H1 (cell line): ENCODE data around the gene GTPBP10. TPM values are rescaled to one million over a fixed set of nuclear protein-coding genes. Genes with fewer than 3 reads are reported as not detected.

Experiments
- CTCF ChIA-PET: fragments of 300-600 bp; sonication (Branson Sonifier 250); formaldehyde crosslinking; loops from one replicate; lab custom pipeline; 2021; ENCODE audit not compliant: partially characterized antibody; lab: Charles Lee
- POLR2A ChIA-PET: fragments of 300-600 bp; sonication (Branson Sonifier 250); formaldehyde crosslinking; loops from one replicate; lab custom pipeline; 2021; ENCODE audit warnings: inconsistent platforms; ENCODE audit not compliant: partially characterized antibody; lab: Charles Lee
- DNase-seq, 2 experiments: peaks; one replicate each; pipeline versions ENCODE4 v3.0.0 to v3.0.0-alpha.2; 2010 to 2022; ENCODE audit warnings: low spot score in 2 of 2, low read depth in 1 of 2, mixed read lengths in 1 of 2
- FAIRE-seq: peaks from 2 replicates; lab custom pipeline; 2011; peaks lifted over from hg19 to GRCh38; lab: Jason Lieb, UNC
- H2AFZ ChIP-seq: 2 replicates; pipeline ENCODE4 v1.8.1; 2012; ENCODE audit warnings: low read length, inconsistent platforms
- H2AK5ac ChIP-seq: 2 replicates; pipeline ENCODE4 v1.6.1; 2013; ENCODE audit warnings: low read depth, low read length
- H2BK120ac ChIP-seq: replicated peaks from 2 replicates; pipeline ENCODE3; 2013; ENCODE audit warnings: low read depth, low read length, inconsistent platforms
- H2BK12ac ChIP-seq: 2 replicates; pipeline ENCODE4 v1.6.1; 2013; ENCODE audit warnings: low read depth, low read length
- H2BK15ac ChIP-seq: 2 replicates; pipeline ENCODE4 v1.6.1; 2013; ENCODE audit warnings: low read length
- H2BK20ac ChIP-seq: 2 replicates; pipeline ENCODE4 v1.6.1; 2013; ENCODE audit warnings: low read length
- H2BK5ac ChIP-seq: 2 replicates; pipeline ENCODE4 v1.6.1; 2013; ENCODE audit warnings: low read depth, low read length
- H3K14ac ChIP-seq: 2 replicates; pipeline ENCODE4 v1.6.1; 2013; ENCODE audit warnings: inconsistent platforms; ENCODE audit not compliant: insufficient read length
- H3K18ac ChIP-seq: 2 replicates; pipeline ENCODE4 v1.6.1; 2013; ENCODE audit warnings: low read length; ENCODE audit errors: extremely low read depth
- H3K23ac ChIP-seq: 2 replicates; pipeline ENCODE4 v1.6.1; 2013; ENCODE audit warnings: inconsistent platforms; ENCODE audit not compliant: insufficient read length
- H3K23me2 ChIP-seq: 2 replicates; pipeline ENCODE4 v1.6.1; 2013; ENCODE audit warnings: low read depth, low read length
- H3K27ac ChIP-seq: 2 replicates; pipeline ENCODE4 v1.6.1; 2011; ENCODE audit warnings: low read depth, low read length, inconsistent platforms
- H3K27me3 ChIP-seq, 4 experiments: replicated peaks in 1 of 4; 1 replicate in 1 of 4; 2 replicates in 3 of 4; pipeline versions ENCODE4 v1.6.1 to v1.8.1; 2011 to 2013; ENCODE audit warnings: low read length in 3 of 4, mild to moderate bottlenecking in 3 of 4, inconsistent platforms in 2 of 4, mixed read lengths in 2 of 4, moderate library complexity in 1 of 4; ENCODE audit not compliant: control insufficient read depth in 3 of 4, insufficient read depth in 3 of 4; ENCODE audit errors: extremely low read depth in 1 of 4
- H3K36me3 ChIP-seq, 4 experiments: 2 replicates each; pipeline versions ENCODE4 v1.6.1 to v1.8.1; 2011 to 2013; ENCODE audit warnings: mild to moderate bottlenecking in 4 of 4, low read length in 3 of 4, moderate library complexity in 2 of 4, control low read depth in 1 of 4, inconsistent platforms in 1 of 4; ENCODE audit not compliant: insufficient read depth in 4 of 4, control insufficient read depth in 2 of 4
- H3K4ac ChIP-seq: replicated peaks from 2 replicates; pipeline ENCODE3; 2013; ENCODE audit warnings: low read length, low read depth, mixed read lengths, inconsistent platforms; ENCODE audit not compliant: insufficient read length
- H3K4me1 ChIP-seq, 4 experiments: replicated peaks in 1 of 4; 1 replicate in 1 of 4; 2 replicates in 3 of 4; pipeline versions ENCODE4 v1.6.1 to v1.8.1; 2011 to 2013; ENCODE audit warnings: low read length in 3 of 4, inconsistent platforms in 2 of 4, mixed read lengths in 1 of 4; ENCODE audit not compliant: insufficient read depth in 4 of 4, control insufficient read depth in 3 of 4
- H3K4me2 ChIP-seq, 2 experiments: 2 replicates each; pipeline versions ENCODE4 v1.6.1 to v1.8.1; 2011 to 2013; ENCODE audit warnings: low read depth in 2 of 2, low read length in 2 of 2, control low read depth in 1 of 2, inconsistent platforms in 1 of 2, mild to moderate bottlenecking in 1 of 2; ENCODE audit not compliant: insufficient read depth in 1 of 2
- H3K4me3 ChIP-seq, 4 experiments: fragments of 200-600, 300-600 bp in 1 of 4; sonication (generic), shearing (Covaris generic), sonication (Bioruptor Twin) in 1 of 4; 2 replicates each; pipeline versions ENCODE4 v1.5.1 to v1.8.1; 2011 to 2016; ENCODE audit warnings: low read length in 4 of 4, low read depth in 3 of 4, control low read depth in 2 of 4, inconsistent platforms in 2 of 4, mild to moderate bottlenecking in 2 of 4, mixed read lengths in 1 of 4, moderate library complexity in 1 of 4; ENCODE audit not compliant: insufficient read depth in 2 of 4; ENCODE audit errors: extremely low read depth in 1 of 4
- H3K56ac ChIP-seq: replicated peaks from 2 replicates; pipeline ENCODE3; 2013; ENCODE audit warnings: low read depth, mild to moderate bottlenecking, mixed read lengths, low read length, inconsistent platforms; ENCODE audit not compliant: insufficient read length
- H3K79me1 ChIP-seq: 2 replicates; pipeline ENCODE4 v1.6.1; 2013; ENCODE audit warnings: low read depth, low read length, control low read depth
- H3K79me2 ChIP-seq, 2 experiments: 2 replicates each; pipeline versions ENCODE4 v1.6.1 to v1.8.1; 2012 to 2013; ENCODE audit warnings: low read length in 2 of 2, mild to moderate bottlenecking in 2 of 2, inconsistent platforms in 1 of 2; ENCODE audit not compliant: insufficient read depth in 2 of 2, control insufficient read depth in 1 of 2
- H3K9ac ChIP-seq, 4 experiments: replicated peaks in 1 of 4; 1 replicate in 1 of 4; 2 replicates in 3 of 4; pipeline versions ENCODE4 v1.6.1 to v1.8.1; 2011 to 2013; ENCODE audit warnings: low read depth in 3 of 4, low read length in 3 of 4, control low read depth in 2 of 4, mild to moderate bottlenecking in 2 of 4, moderate library complexity in 2 of 4, inconsistent platforms in 1 of 4; ENCODE audit errors: extremely low read depth in 1 of 4
- H3K9me3 ChIP-seq, 2 experiments: 2 replicates each; pipeline versions ENCODE4 v1.6.1 to v1.8.1; 2012 to 2013; ENCODE audit warnings: mild to moderate bottlenecking in 2 of 2, moderate library complexity in 2 of 2, control low read depth in 1 of 2, inconsistent platforms in 1 of 2, low read depth in 1 of 2, low read length in 1 of 2, mixed read lengths in 1 of 2; ENCODE audit not compliant: insufficient read depth in 2 of 2
- H4K20me1 ChIP-seq, 2 experiments: replicated peaks in 1 of 2; 2 replicates each; pipeline versions ENCODE3 to v1.8.1; 2011 to 2013; ENCODE audit warnings: inconsistent platforms in 2 of 2, low read length in 2 of 2, mild to moderate bottlenecking in 1 of 2; ENCODE audit not compliant: insufficient read depth in 2 of 2, control insufficient read depth in 1 of 2
- H4K5ac ChIP-seq: 2 replicates; pipeline ENCODE4 v1.6.1; 2013; ENCODE audit warnings: low read length, low read depth, mixed read lengths, inconsistent platforms; ENCODE audit not compliant: insufficient read length
- H4K8ac ChIP-seq: 2 replicates; pipeline ENCODE4 v1.8.0; 2013; ENCODE audit warnings: mild to moderate bottlenecking, moderate library complexity, low read length, inconsistent platforms; ENCODE audit not compliant: insufficient read depth; ENCODE audit errors: extremely low read depth
- H4K91ac ChIP-seq: replicated peaks from 2 replicates; pipeline ENCODE3; 2013; ENCODE audit warnings: low read length, mixed read lengths, inconsistent platforms; ENCODE audit not compliant: insufficient read length
- BRCA1 ChIP-seq: IDR thresholded peaks from 2 replicates; pipeline ENCODE4 v1.6.1; 2012; ENCODE audit warnings: low read depth, low read length, improper control_type of control experiment
- CBX5 ChIP-seq: fragments of 300-800, 300-1000 bp; sonication (generic); IDR thresholded peaks from 2 replicates; pipeline ENCODE4 v1.7.1; 2016; ENCODE audit warnings: antibody characterized with exemption, low read length, low read depth
- CHD1 ChIP-seq: IDR thresholded peaks from 2 replicates; pipeline ENCODE4 v1.6.1; 2012; ENCODE audit warnings: low read depth, low read length, improper control_type of control experiment
- CREB1 ChIP-seq: IDR thresholded peaks from 2 replicates; pipeline ENCODE4 v1.6.1; 2012; ENCODE audit warnings: inconsistent platforms
- CTBP2 ChIP-seq: IDR thresholded peaks from 2 replicates; pipeline ENCODE4 v1.7.0; 2011; ENCODE audit warnings: borderline replicate concordance, mild to moderate bottlenecking, moderate library complexity, mixed read lengths, low read length; ENCODE audit not compliant: insufficient read depth, insufficient read length
- EP300 ChIP-seq, 2 experiments: IDR thresholded peaks; 1 replicate in 1 of 2; 2 replicates in 1 of 2; pipeline ENCODE4 v1.6.1; 2011 to 2012; ENCODE audit warnings: low read depth in 2 of 2, low read length in 2 of 2, mild to moderate bottlenecking in 2 of 2, borderline replicate concordance in 1 of 2, inconsistent platforms in 1 of 2, moderate library complexity in 1 of 2
- FOSL1 ChIP-seq: IDR thresholded peaks from 2 replicates; pipeline ENCODE4 v1.6.1; 2011; ENCODE audit warnings: mild to moderate bottlenecking, low read depth, low read length, moderate library complexity; ENCODE audit not compliant: insufficient read depth
- MAFK ChIP-seq: IDR thresholded peaks from 2 replicates; pipeline ENCODE4 v1.6.1; 2012; ENCODE audit warnings: low read depth, mild to moderate bottlenecking, improper control_type of control experiment, low read length
- NANOG ChIP-seq: IDR thresholded peaks from 2 replicates; pipeline ENCODE4 v1.6.1; 2011; ENCODE audit warnings: low read length, low read depth, mild to moderate bottlenecking, inconsistent platforms; ENCODE audit not compliant: insufficient read depth, poor library complexity, severe bottlenecking
- NRF1 ChIP-seq: IDR thresholded peaks from 2 replicates; pipeline ENCODE4 v1.6.1; 2011; ENCODE audit warnings: mild to moderate bottlenecking, low read depth, low read length, improper control_type of control experiment
- POLR2AphosphoS5 ChIP-seq: IDR thresholded peaks from 2 replicates; pipeline ENCODE4 v1.6.1; 2011; ENCODE audit warnings: low read depth, low read length
- RNF2 ChIP-seq: fragments of 200-900, 300-1000 bp; sonication (generic); IDR thresholded peaks from 2 replicates; pipeline ENCODE4 v1.7.1; 2016; ENCODE audit warnings: borderline replicate concordance, low read depth, mild to moderate bottlenecking, antibody characterized with exemption, low read length; ENCODE audit not compliant: poor library complexity, severe bottlenecking; ENCODE audit errors: missing control alignments
- TAF7 ChIP-seq: optimal IDR thresholded peaks from 2 replicates; pipeline ENCODE3; 2011; ENCODE audit warnings: low read depth, mild to moderate bottlenecking, inconsistent platforms, low read length, moderate library complexity, borderline replicate concordance
- TEAD4 ChIP-seq: IDR thresholded peaks from 2 replicates; pipeline ENCODE4 v1.6.1; 2012; ENCODE audit warnings: low read depth, low read length, inconsistent platforms, mixed read lengths
- WGBS, 2 experiments: shearing (Covaris generic) in 1 of 2; methylation state at CpG; one replicate each; pipeline versions ENCODE4 v1.1.6 to v1.1.7; 2013 to 2015; ENCODE audit warnings: low lambda C conversion rate in 2 of 2, mixed read lengths in 2 of 2, inconsistent platforms in 1 of 2, low coverage in 1 of 2, missing lambda C conversion rate in 1 of 2; ENCODE audit not compliant: insufficient replicate concordance in 2 of 2, insufficient coverage in 1 of 2, insufficient read length in 1 of 2; ENCODE audit errors: extremely low coverage in 1 of 2, missing lambda C conversion rate in 1 of 2; 5-methylcytosine and 5-hydroxymethylcytosine counted together
- polyA plus RNA-seq, 7 experiments: library from polyadenylated mRNA; depleted of rRNA in 3 of 7; stranded (reverse) in 5 of 7; unstranded in 2 of 7; fragments of >200 nt in 5 of 7; fragments of 200-250 nt in 2 of 7; gene quantifications; 1 replicate in 5 of 7; 2 replicates in 1 of 7; 4 replicates in 1 of 7; pipeline versions ENCODE4 v1.2.1 to v1.2.3, GENCODE V29; 2011 to 2013; ENCODE audit warnings: missing spikeins in 2 of 7, mixed read lengths in 2 of 7
- total RNA-seq: library from RNA; stranded (reverse); fragmentation: NEBNext Ultra II Directional; extraction: Animal tissue kit (Norgen Biotek cat#: 25700); gene quantifications from 2 replicates; pipeline ENCODE4 v1.2.1, GENCODE V29; 2021

Gene GTPBP10
- total and polyA plus RNA-seq, 2 of the 8 experiments (the other 6 are each of a cell fraction or from before 2014, with no cell fraction given): 4.4 to 21.2 TPM

DNA sequence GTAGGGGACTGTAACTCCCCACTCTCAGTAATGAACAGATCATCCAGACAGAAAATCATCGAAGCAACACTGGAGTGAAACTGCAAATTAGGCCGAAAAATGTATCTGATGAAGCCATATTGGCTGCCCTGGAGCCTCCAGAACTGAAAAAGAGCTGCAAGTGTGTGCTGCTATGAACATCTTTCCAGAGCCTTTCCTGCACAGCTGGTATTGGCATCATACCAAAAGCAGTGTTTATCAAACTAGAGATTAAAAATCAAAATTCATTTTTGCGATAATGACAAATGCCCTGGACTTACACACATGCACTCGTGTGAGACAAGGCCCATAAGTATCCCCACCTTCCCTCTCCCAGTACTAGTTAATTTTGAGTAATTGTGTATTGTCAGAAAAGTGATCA, 49.9 kb downstream of the GTPBP10 start:
- H3K27ac ChIP-seq: no peak overlapping the region
- no peak overlapping the region for H4K5ac ChIP-seq
- H2AFZ ChIP-seq: no peak overlapping the region
- no peak overlapping the region for H2BK12ac ChIP-seq
- no peaks in the 10 kb centered on the region for H4K20me1 ChIP-seq
- H4K91ac ChIP-seq: no peak overlapping the region
- H3K56ac ChIP-seq: no peak overlapping the region
- TF ChIP-seq CREB1: no peak
- TF ChIP-seq CTBP2: no peak
- TF ChIP-seq TAF7: no peak
- TF ChIP-seq BRCA1: no peak
- TF ChIP-seq NRF1: no peak
- no peak for TF ChIP-seq TEAD4
- no peak for TF ChIP-seq CHD1
- no peak for TF ChIP-seq FOSL1
- TF ChIP-seq CBX5: no peak
- TF ChIP-seq NANOG: no peak
- TF ChIP-seq EP300 (IDR thresholded peaks at IDR 0.05; ENCODE audit: borderline replicate concordance in 1 of 2, low read depth in 2 of 2, low read length in 2 of 2): no peak
- no peak for TF ChIP-seq POLR2AphosphoS5
- no peak for TF ChIP-seq MAFK
- TF ChIP-seq RNF2: no peak
- H2BK120ac ChIP-seq: no peak overlapping the region
- no peak overlapping the region for H3K4ac ChIP-seq
- ChIA-PET POLR2A (no interaction called here), CTCF (no interaction called here)
- no peak overlapping the region for H2BK5ac ChIP-seq
- no peaks in the 10 kb centered on the region for H3K79me2 ChIP-seq
- no peaks in the 10 kb centered on the region for H3K79me1 ChIP-seq
- no peaks in the 10 kb centered on the region; the same call in 1 of the 2 replicates for H3K23me2 ChIP-seq
- H4K8ac ChIP-seq: no peak overlapping the region
- H2BK15ac ChIP-seq: no peak overlapping the region
- H3K9ac ChIP-seq: no peak overlapping the region
- no peaks in the 10 kb centered on the region for H3K27me3 ChIP-seq
- H3K9me3 ChIP-seq: no peaks in the 10 kb centered on the region; a peak in 1 of 4 replicates
- no peak overlapping the region for H2BK20ac ChIP-seq
- DNase-seq (no peak), FAIRE-seq (no peak)
- WGBS, 2 experiments: 92% methylated on average over 4 of the region's 4 CpGs; no CpG with 5 or more reads in 1 of the 2 experiments
- H3K36me3 ChIP-seq: no peaks in the 10 kb centered on the region
- H3K14ac ChIP-seq: no peak overlapping the region
- no peaks in the 10 kb centered on the region for H3K4me1 ChIP-seq
- H2AK5ac ChIP-seq: no peak overlapping the region
- H3K18ac ChIP-seq: no peak overlapping the region
- H3K23ac ChIP-seq: no peak overlapping the region
- H3K4me2 ChIP-seq: no peak overlapping the region
- H3K4me3 ChIP-seq: no peak overlapping the region
